HepG2 (cell line): ENCODE measurements around the gene TP53I3. TPM values are rescaled to one million over a fixed set of nuclear protein-coding genes. Genes with fewer than 3 reads are reported as not detected.

Source experiments
- ASH2L ChIP-seq: fragments of 300-600, 200-600 bp; sonication (generic); IDR thresholded peaks from 2 replicates; pipeline ENCODE4 v1.7.0; 2017; ENCODE audit warnings: low read depth, mild to moderate bottlenecking, moderate library complexity, mixed read lengths, low read length; ENCODE audit not compliant: insufficient read length
- ELF3 ChIP-seq: IDR thresholded peaks from 2 replicates; pipeline ENCODE4 v1.6.1; 2016; ENCODE audit warnings: missing genetic modification reagents, missing compliant biosample characterization
- FOSL1 ChIP-seq: sonication (generic); formaldehyde crosslinking; IDR thresholded peaks from 2 replicates; pipeline ENCODE4 v1.9.0; 2021; ENCODE audit warnings: missing genetic modification reagents, borderline replicate concordance
- GATAD2A ChIP-seq: IDR thresholded peaks from 2 replicates; pipeline ENCODE4 v1.6.1; 2016
- RFX5 ChIP-seq: IDR thresholded peaks from 2 replicates; pipeline ENCODE4 v1.6.1; 2011; ENCODE audit warnings: low read depth, low read length, improper control_type of control experiment
- SIN3A ChIP-seq: IDR thresholded peaks from 2 replicates; pipeline ENCODE4 v1.6.1; 2011; ENCODE audit warnings: low read depth, mild to moderate bottlenecking, control low read depth, low read length, borderline replicate concordance
- SNAPC4 ChIP-seq: sonication (generic); formaldehyde crosslinking; IDR thresholded peaks from 2 replicates; pipeline ENCODE4 v1.4.0; 2020; ENCODE audit warnings: mild to moderate bottlenecking, missing genetic modification reagents
- SOX6 ChIP-seq, 2 experiments: fragments of 450-650 bp in 1 of 2; sonication (generic) in 1 of 2; formaldehyde crosslinking in 1 of 2; IDR thresholded peaks; 2 replicates each; pipeline versions ENCODE4 v1.4.0 to v1.6.1; 2017 to 2020; ENCODE audit warnings: antibody characterized with exemption in 1 of 2, mild to moderate bottlenecking in 1 of 2, missing genetic modification reagents in 1 of 2
- TBX3 ChIP-seq: fragments of 450-650 bp; IDR thresholded peaks from 2 replicates; pipeline ENCODE4 v1.6.1; 2017; ENCODE audit warnings: antibody characterized with exemption, mild to moderate bottlenecking, inconsistent platforms, borderline replicate concordance
- ZFP41 ChIP-seq: sonication (generic); formaldehyde crosslinking; IDR thresholded peaks from 2 replicates; pipeline ENCODE4 v1.4.0; 2020; ENCODE audit warnings: mild to moderate bottlenecking, missing genetic modification reagents, borderline replicate concordance
- ZKSCAN1 ChIP-seq: fragments of 150-350 bp; IDR thresholded peaks from 2 replicates; pipeline ENCODE4 v1.6.1; 2014; ENCODE audit warnings: low read length
- ZNF282 ChIP-seq: fragments of 450-650 bp; IDR thresholded peaks from 2 replicates; pipeline ENCODE4 v1.6.1; 2018; ENCODE audit not compliant: partially characterized antibody
- ZNF317 ChIP-seq: sonication (generic); formaldehyde crosslinking; IDR thresholded peaks from 2 replicates; pipeline ENCODE4 v1.5.0; 2020; ENCODE audit warnings: mild to moderate bottlenecking, missing genetic modification reagents
- ZNF407 ChIP-seq: sonication (generic); formaldehyde crosslinking; IDR thresholded peaks from one replicate; pipeline ENCODE4 v1.5.1; 2020; ENCODE audit warnings: mild to moderate bottlenecking, missing genetic modification reagents; ENCODE audit errors: not compliant biosample characterization
- ZNF543 ChIP-seq: sonication (generic); formaldehyde crosslinking; IDR thresholded peaks from 2 replicates; pipeline ENCODE4 v1.4.0; 2020; ENCODE audit warnings: mild to moderate bottlenecking, missing genetic modification reagents
- ZNF558 ChIP-seq: sonication (generic); formaldehyde crosslinking; IDR thresholded peaks from 2 replicates; pipeline ENCODE4 v1.9.0; 2022; ENCODE audit warnings: mild to moderate bottlenecking, missing genetic modification reagents, borderline replicate concordance
- ZNF879 ChIP-seq: sonication (generic); formaldehyde crosslinking; IDR thresholded peaks from 2 replicates; pipeline ENCODE4 v1.8.1; 2023; ENCODE audit warnings: missing genetic modification reagents
- polyA plus RNA-seq, 8 experiments: library from polyadenylated mRNA; depleted of rRNA in 3 of 8; stranded (reverse) in 7 of 8; unstranded in 1 of 8; fragments of >200 nt; fragmentation: Illumina TruSeq in 4 of 8; extraction: Trizol in 4 of 8; gene quantifications; 2 replicates each; pipeline versions ENCODE4 v1.2.1 to v1.2.3, GENCODE V29; 2011 to 2016; ENCODE audit warnings: low read depth in 4 of 8, missing spikeins in 1 of 8, mixed read lengths in 1 of 8; ENCODE audit not compliant: insufficient read depth in 1 of 8
- total RNA-seq, 5 experiments: library from RNA; depleted of rRNA; stranded (reverse); fragments of >200 nt; fragmentation: Illumina TruSeq; extraction: Trizol; gene quantifications; 2 replicates each; pipeline ENCODE4 v1.2.3, GENCODE V29; 2016; ENCODE audit warnings: low read depth in 1 of 5

The TP53I3 gene
- total and polyA plus RNA-seq, 2 of the 13 experiments (the other 11 are each of a cell fraction or from before 2014, with no cell fraction given), result 25.0 to 44.1 TPM

GRCh38 chr2:24049485-24050021 lies 35.1 kb downstream of the TP53I3 start, which contains the start of gene FKBP1B (continued):
- TF ChIP-seq ZNF317 (CRISPR knock-in tag) (no peak), FOSL1 (CRISPR knock-in tag) (no peak), ELF3 (CRISPR knock-in tag) (0 out of 2 replicates have a peak, but pooled peaks have one; percentile 44), ZFP41 (CRISPR knock-in tag) (no peak), SIN3A (peak; percentile 68; the same call in 1 of the 2 replicates), GATAD2A (CRISPR knock-in tag) (no peak), ASH2L (no peak), ZNF558 (CRISPR knock-in tag) (no peak), TBX3 (no peak), ZNF543 (CRISPR knock-in tag) (no peak), ZNF282 (no peak), ZNF879 (CRISPR knock-in tag) (no peak), ZNF407 (CRISPR knock-in tag) (no peak), RFX5 (no peak), ZKSCAN1 (no peak), SOX6 (IDR thresholded peaks at IDR 0.05) (no peak), SOX6 (CRISPR knock-in tag; IDR thresholded peaks at IDR 0.05) (no peak), SNAPC4 (no peak)
